Heart right ventricle (tissue), 16 donors: ENCODE data around the gene CLSTN2. TPM values are rescaled to one million over a fixed set of nuclear protein-coding genes. Genes with fewer than 3 reads are reported as not detected.
A peak's percentile ranks its signal among the peaks of the same experiment; 100 is the strongest.

ENCODE experiments used
- ATAC-seq, 8 donors: fragments of 200-7000 bp; cut with Tn5 transposase; one replicate each; pipeline ENCODE4 v1.9.1; 2020; ENCODE audit warnings: mild to moderate bottlenecking in 8 of 8, moderate library complexity in 8 of 8, moderate number of reproducible peaks in 1 of 8
- DNase-seq, 2 donors: peaks; one replicate each; pipeline ENCODE4 v3.0.0-alpha.2; 2020
- H3K27ac ChIP-seq, 10 donors: fragments of 200-600 bp; sonication (generic) in 2 of 10; one replicate each; pipeline versions ENCODE4 v1.5.0 to v1.8.0; 2020 to 2022; ENCODE audit warnings: mild to moderate bottlenecking in 3 of 10
- H3K27me3 ChIP-seq, 7 donors: fragments of 200-600 bp; one replicate each; pipeline ENCODE4 v1.8.0; 2021 to 2022; ENCODE audit warnings: mild to moderate bottlenecking in 2 of 7
- H3K36me3 ChIP-seq, 9 donors: fragments of 200-600 bp; sonication (generic) in 1 of 9; one replicate each; pipeline versions ENCODE4 v1.5.0 to v1.8.0; 2020 to 2022; ENCODE audit warnings: mild to moderate bottlenecking in 2 of 9
- H3K4me1 ChIP-seq, 9 donors: fragments of 200-600 bp; sonication (generic) in 1 of 9; one replicate each; pipeline versions ENCODE4 v1.5.0 to v1.8.0; 2020 to 2022; ENCODE audit warnings: mild to moderate bottlenecking in 4 of 9
- H3K4me3 ChIP-seq, 10 donors: fragments of 200-600 bp; sonication (generic) in 2 of 10; one replicate each; pipeline versions ENCODE4 v1.5.0 to v1.8.0; 2020 to 2022; ENCODE audit warnings: mild to moderate bottlenecking in 7 of 10, moderate library complexity in 2 of 10
- H3K9me3 ChIP-seq, 11 donors: fragments of 200-600 bp in 10 of 11; sonication (generic) in 2 of 11; one replicate each; pipeline versions ENCODE4 v1.5.0 to v1.8.0; 2013 to 2022; ENCODE audit warnings: mild to moderate bottlenecking in 2 of 11, control low read depth in 1 of 11, moderate library complexity in 1 of 11
- CTCF ChIP-seq, 9 donors: fragments of 200-600 bp; sonication (generic) in 2 of 9; IDR thresholded peaks; one replicate each; pipeline versions ENCODE4 v1.5.0 to v1.8.0; 2021 to 2022; ENCODE audit warnings: antibody characterized with exemption in 9 of 9, mild to moderate bottlenecking in 5 of 9, moderate library complexity in 1 of 9
- WGBS, 2 donors: extraction: QIAGEN DNeasy Blood & Tissue Kit; methylation state at CpG; one replicate each; pipeline ENCODE4 v1.1.7; 2013; ENCODE audit warnings: inconsistent platforms in 1 of 2; 5-methylcytosine and 5-hydroxymethylcytosine counted together
- intact Hi-C, 10 donors: fragments of 100-400 bp; cut with DNase I; formaldehyde crosslinking; loops; one replicate each; pipeline versions ENCODE4 v1.11.1 to v1.14.2; 2022
- polyA plus RNA-seq, 2 donors: library from polyadenylated mRNA; stranded (reverse); fragments of 200-250 nt; gene quantifications; one replicate each; pipeline ENCODE4 v1.2.3, GENCODE V29; 2013
- total RNA-seq, 10 donors: library from RNA; stranded (reverse); fragmentation: NEBNext Ultra II Directional in 3 of 10; extraction: Animal tissue kit (Norgen Biotek cat#: 25700) in 3 of 10; gene quantifications; one replicate each; pipeline versions ENCODE4 v1.2.1 to v1.2.4, GENCODE V29; 2021 to 2023
- donor health status: Arrhythmogenic right ventricular cardiomyopathy.
- donor health status: ischemic (EF 13 %, LVEDD 7.1; RV severe dilation, severe dysfunction).
- donor health status: healthy with polysubstance abuse.
- donor health status: DM: no; HTN: yes; CAD: no.
- donor health status: DM: no; HTN: no; CAD: no.
- donor health status: ischemic (EF 25% LVEDD 6.9; RV normal size, moderate dysfunction).
- donor health status: ischemic (EF 25% LVEDD 5.7; RV mildly dilated, moderate dysfunction).
- donor health status: healthy.
- donor health status: DM: yes; HTN: yes; CAD: no.
- donor health status: Ischemic cardiomyopathy.
- donor health status: ischemic (EF 35%, LVEDD 5.7; RV mildly dilated, moderate dysfunction).
- donor health status: nonischemic (EF 11% LVEDD 7.7; RV severe dilation, severe dysfunction).
- donor health status: DM: yes; HTN: yes; CAD: no.
- donor health status: PGD.
- donor health status: ischemic (EF 29% LVEDD 5.4; RV normal size, mild dysfunction).
- donor health status: nonischemic (EF 23%, LVEDD 6.1; RV moderate dilation, normal function).

CLSTN2 gene
- total and polyA plus RNA-seq, 12 donors, result 0.57 to 10.7 (median 4.4) TPM

GRCh38 chr3:140252812-140253656, 318.0 kb downstream of the CLSTN2 start:
- Histone ChIP-seq H3K36me3 (no peaks in the 10 kb centered on the region), H3K27ac (no peak overlapping the region), H3K4me3 (no peak overlapping the region), H3K9me3 (no peaks in the 10 kb centered on the region), H3K4me1 (peaks cover 0 to 3% (median 0%) of the 10 kb centered on the region in 9 donors), H3K27me3 (no peaks in the 10 kb centered on the region)
- ATAC-seq (no peak), DNase-seq (no peak)
- TF ChIP-seq CTCF (IDR thresholded peaks at IDR 0.05), result no peak
- WGBS, 2 donors, result 78 to 80% methylated on average over 9 of the region's 9 CpGs
- intact Hi-C loops, result loop anchor here in 1 of 10 donors (1.0 kb wide), 1 partner anchor 12 kb away; no protein-coding TSS in a partner anchor

DNA sequence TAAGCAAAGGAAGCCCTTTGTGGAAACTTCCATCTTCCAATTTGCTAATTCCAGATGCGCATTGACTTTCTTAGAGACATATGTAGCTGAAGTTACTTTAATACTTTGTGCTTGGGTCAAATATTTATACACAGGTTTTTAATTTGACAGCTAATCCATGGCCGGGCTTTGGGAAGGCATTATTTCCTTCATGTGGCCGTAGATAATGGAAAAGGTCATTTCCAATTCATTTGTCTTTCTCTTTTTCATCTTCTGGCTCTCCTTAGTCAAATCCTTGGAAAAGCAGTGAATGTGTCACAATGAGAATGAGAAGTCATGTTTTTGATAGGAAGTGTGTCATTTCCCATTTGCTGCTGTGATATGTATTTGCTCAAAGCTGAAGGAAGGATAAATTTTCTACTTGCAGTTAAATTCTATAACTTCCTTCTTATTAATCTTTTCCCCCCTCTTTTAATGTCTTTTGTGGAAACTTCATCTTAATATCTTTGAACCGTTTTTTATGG, 323.3 kb downstream of the CLSTN2 start:
- TF ChIP-seq CTCF (IDR thresholded peaks at IDR 0.05), result no peak
- Histone ChIP-seq H3K27ac (no peak overlapping the region), H3K4me3 (no peak overlapping the region), H3K9me3 (no peaks in the 10 kb centered on the region), H3K4me1 (no peaks in the 10 kb centered on the region), H3K36me3 (no peaks in the 10 kb centered on the region), H3K27me3 (no peaks in the 10 kb centered on the region)
- DNase-seq, result no peak
- 60 to 67% methylated on average over 4 of the region's 4 CpGs for WGBS, 2 donors
- no peak for ATAC-seq
- intact Hi-C loops, result no loop called here

- Histone ChIP-seq H3K27me3 (no peaks in the 10 kb centered on the region), H3K27ac (no peak overlapping the region), H3K9me3 (no peaks in the 10 kb centered on the region), H3K4me1 (peaks cover 0 to 7% (median 0%) of the 10 kb centered on the region in 9 donors), H3K36me3 (no peaks in the 10 kb centered on the region), H3K4me3 (no peak overlapping the region)
- WGBS, 2 donors, result 46 to 58% methylated on average over 5 of the region's 5 CpGs
- ATAC-seq (peak in 4 of 8 donors; percentile 9 to 55 (median 35)), DNase-seq (no peak)
- TF ChIP-seq CTCF (IDR thresholded peaks at IDR 0.05), result no peak
- intact Hi-C loops, result loop anchor here in 1 of 10 donors (1.0 kb wide), 1 partner anchor 12 kb away; no protein-coding TSS in a partner anchor
These were observed 330.3 kb downstream of the CLSTN2 start for GRCh38 chr3:140265302-140265701.

DNA sequence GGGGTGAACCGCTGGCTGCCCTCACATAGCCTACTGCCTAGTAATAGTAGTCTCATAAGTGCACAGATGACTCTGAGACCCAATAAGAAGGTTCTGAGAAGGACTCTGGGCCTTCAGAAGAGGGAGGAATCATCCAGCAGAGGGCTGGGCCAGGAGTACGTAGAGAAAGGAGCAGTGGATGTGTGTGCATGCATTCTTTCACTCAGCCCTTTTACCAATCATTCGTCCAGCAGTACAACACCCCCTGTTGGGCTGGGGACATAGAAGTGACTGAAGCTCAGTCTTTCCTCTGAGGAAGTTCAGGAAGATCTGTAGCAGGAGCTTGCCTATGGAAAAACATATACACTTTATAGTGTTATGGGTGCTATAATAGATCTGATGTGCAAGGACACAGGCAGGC, 333.1 kb downstream of the CLSTN2 start:
- Histone ChIP-seq H3K9me3 (no peaks in the 10 kb centered on the region), H3K36me3 (no peaks in the 10 kb centered on the region), H3K4me3 (no peak overlapping the region), H3K4me1 (peaks cover 0 to 7% (median 0%) of the 10 kb centered on the region in 9 donors), H3K27me3 (no peaks in the 10 kb centered on the region), H3K27ac (no peak overlapping the region)
- ATAC-seq, result no peak
- intact Hi-C loops, result no loop called here
- 72 to 78% methylated on average over 3 of the region's 3 CpGs for WGBS, 2 donors
- DNase-seq, result no peak
- TF ChIP-seq CTCF (IDR thresholded peaks at IDR 0.05), result no peak
